Nephron (organoid): ENCODE data around the gene SRD5A1.

ENCODE experiments used
- H3K27ac Mint-ChIP-seq, 3 experiments: 2 replicates each; pipeline ENCODE4 v1.8.0; 2020; ENCODE audit warnings: mixed read lengths in 3 of 3, mild to moderate bottlenecking in 2 of 3, moderate library complexity in 1 of 3
- H3K27me3 Mint-ChIP-seq: 2 replicates; pipeline ENCODE4 v1.8.0; 2021; ENCODE audit warnings: low read depth, mild to moderate bottlenecking, moderate library complexity, mixed read lengths
- H3K36me3 Mint-ChIP-seq: 2 replicates; pipeline ENCODE4 v1.8.0; 2020; ENCODE audit warnings: low read depth, mixed read lengths
- H3K4me1 Mint-ChIP-seq: 2 replicates; pipeline ENCODE4 v1.8.0; 2020; ENCODE audit warnings: mixed read lengths
- H3K4me3 Mint-ChIP-seq, 3 experiments: 2 replicates each; pipeline ENCODE4 v1.8.0; 2020; ENCODE audit warnings: mild to moderate bottlenecking in 3 of 3, mixed read lengths in 3 of 3, moderate library complexity in 2 of 3
- H3K9me3 Mint-ChIP-seq: 2 replicates; pipeline ENCODE4 v1.8.0; 2020; ENCODE audit warnings: mixed read lengths
- CTCF ChIP-seq, 3 experiments: fragments of 200-600 bp; sonication (generic); IDR thresholded peaks; one replicate each; pipeline ENCODE4 v1.5.0; 2021; ENCODE audit warnings: antibody characterized with exemption in 3 of 3; ENCODE audit not compliant: unreplicated experiment in 3 of 3

The SRD5A1 gene

GRCh38 chr5:6593148-6594016 is 39.9 kb upstream of the SRD5A1 start:
- Mint-ChIP-seq H3K9me3 (no peaks in the 10 kb centered on the region), H3K27me3 (peaks cover 3% of the 10 kb centered on the region), H3K36me3 (peaks cover 34% of the 10 kb centered on the region), H3K27ac (no peak overlapping the region), H3K4me1 (no peaks in the 10 kb centered on the region), H3K4me3 (no peak overlapping the region)
- TF ChIP-seq CTCF (IDR thresholded peaks at IDR 0.05; ENCODE audit: unreplicated experiment in 3 of 3), result no peak

GRCh38 chr5:6594066-6594465 is 39.2 kb upstream of the SRD5A1 start:
- Mint-ChIP-seq H3K27me3 (peaks cover 3% of the 10 kb centered on the region), H3K36me3 (peaks cover 40% of the 10 kb centered on the region), H3K4me1 (no peaks in the 10 kb centered on the region), H3K27ac (no peak overlapping the region), H3K9me3 (no peaks in the 10 kb centered on the region), H3K4me3 (no peak overlapping the region)
- TF ChIP-seq CTCF (IDR thresholded peaks at IDR 0.05; ENCODE audit: unreplicated experiment in 3 of 3), result no peak

DNA sequence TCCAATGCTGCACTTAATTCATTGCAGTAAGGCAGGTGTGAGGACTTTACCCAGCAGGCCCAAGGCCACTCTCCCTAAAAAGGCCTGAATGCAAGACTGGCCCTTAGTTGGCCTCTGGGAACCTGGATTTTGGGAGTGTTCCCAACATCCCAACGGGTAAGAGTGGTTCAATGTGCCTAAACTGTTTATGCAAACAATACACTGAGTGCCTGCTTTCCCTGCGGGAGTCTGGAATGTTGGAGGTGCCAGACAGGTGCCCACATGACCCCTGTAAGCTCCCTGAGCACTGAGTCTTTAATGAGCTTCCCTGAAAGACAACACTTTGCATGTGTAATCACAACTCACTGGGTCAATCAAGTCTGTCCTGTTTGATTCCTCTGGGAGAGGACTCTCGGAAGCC is 37.8 kb upstream of the SRD5A1 start:
- Mint-ChIP-seq H3K27ac (no peak overlapping the region), H3K27me3 (peaks cover 3% of the 10 kb centered on the region), H3K4me3 (no peak overlapping the region), H3K36me3 (peaks cover 51% of the 10 kb centered on the region), H3K4me1 (no peaks in the 10 kb centered on the region), H3K9me3 (no peaks in the 10 kb centered on the region)
- TF ChIP-seq CTCF (IDR thresholded peaks at IDR 0.05; ENCODE audit: unreplicated experiment in 3 of 3), result no peak

DNA sequence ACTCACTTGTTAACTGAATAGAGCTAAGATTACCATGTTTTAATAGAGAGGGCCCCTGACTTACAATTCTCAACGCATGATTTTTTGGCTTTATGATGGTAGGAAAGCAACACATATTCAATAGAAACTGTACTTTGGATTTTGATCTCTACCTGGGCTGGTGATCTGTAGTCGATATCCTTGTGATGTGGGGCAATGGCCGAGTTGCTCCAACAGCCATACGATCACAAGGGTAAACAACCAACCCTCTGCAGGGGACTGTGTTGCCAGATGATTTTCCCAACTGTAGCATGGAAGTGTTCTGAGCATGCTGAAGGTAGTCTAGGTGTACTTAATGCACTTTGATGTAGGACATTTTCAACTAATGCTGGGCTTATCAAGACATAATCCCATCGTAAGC is 36.9 kb upstream of the SRD5A1 start:
- Mint-ChIP-seq H3K9me3 (no peaks in the 10 kb centered on the region), H3K4me1 (no peaks in the 10 kb centered on the region), H3K27me3 (no peaks in the 10 kb centered on the region), H3K27ac (no peak overlapping the region), H3K4me3 (no peak overlapping the region), H3K36me3 (peaks cover 60% of the 10 kb centered on the region)
- no peak for TF ChIP-seq CTCF (IDR thresholded peaks at IDR 0.05; ENCODE audit: unreplicated experiment in 3 of 3)

DNA sequence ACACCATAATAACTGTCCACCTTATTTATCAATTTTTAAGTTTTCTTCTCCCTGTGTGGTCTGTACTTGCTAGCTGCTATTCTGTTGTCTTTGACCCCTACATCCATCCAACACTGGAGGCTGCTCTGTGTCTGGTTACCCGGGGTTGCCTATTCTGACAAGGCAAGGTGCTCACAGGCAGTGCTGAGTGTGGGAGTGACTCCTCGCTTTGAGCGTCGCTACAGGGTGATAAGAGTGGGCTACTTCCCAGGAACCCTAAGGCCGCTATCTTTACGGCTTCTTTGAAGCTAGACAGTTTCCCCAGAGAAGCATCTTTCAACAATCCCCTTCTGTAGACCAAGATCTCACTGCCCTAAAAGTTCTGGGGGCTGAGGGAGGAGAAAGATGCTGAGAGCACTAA is 35.7 kb upstream of the SRD5A1 start:
- H3K36me3 Mint-ChIP-seq, result peaks cover 72% of the 10 kb centered on the region

More for the DNA sequence above, 35.7 kb upstream of the SRD5A1 start:
- no peak for TF ChIP-seq CTCF (IDR thresholded peaks at IDR 0.05; ENCODE audit: unreplicated experiment in 3 of 3)
- Mint-ChIP-seq H3K4me1 (no peaks in the 10 kb centered on the region), H3K9me3 (no peaks in the 10 kb centered on the region), H3K27me3 (no peaks in the 10 kb centered on the region), H3K27ac (no peak overlapping the region), H3K4me3 (no peak overlapping the region)
